GM12878 (cell line): ENCODE results near the gene ASTL. TPM values are rescaled to one million over a fixed set of nuclear protein-coding genes. Genes with fewer than 3 reads are reported as not detected.

Experiments used
- ATAC-seq: fragments of 200-7000 bp; cut with Tn5 transposase; 3 replicates; pipeline ENCODE4 v1.9.1; 2020; ENCODE audit warnings: mild to moderate bottlenecking, moderate library complexity
- BruUV-seq: library from RNA; stranded (reverse); fragments of 400-500 nt; replicated peaks from 2 replicates; lab custom pipeline; 2021; lab: Mats Ljungman, UMichigan
- CTCF ChIA-PET: fragments of 300-600 bp; sonication (Branson Sonifier 250); formaldehyde crosslinking; extraction: SDS; loops from one replicate; lab custom pipeline; 2021; ENCODE audit warnings: inconsistent platforms; lab: Yijun Ruan, JAX
- POLR2A ChIA-PET: fragments of 350-600 bp; formaldehyde crosslinking; extraction: SDS; loops from one replicate; lab custom pipeline; 2021; ENCODE audit warnings: inconsistent platforms; lab: Charles Lee
- RAD21 ChIA-PET: fragments of 300-600 bp; sonication (Branson Sonifier 250); formaldehyde crosslinking; loops from one replicate; lab custom pipeline; 2023; ENCODE audit warnings: antibody characterized with exemption; ENCODE audit not compliant: unreplicated experiment; lab: Charles Lee
- SMC1A ChIA-PET: fragments of 300-600 bp; sonication (Branson Sonifier 250); formaldehyde crosslinking; loops from one replicate; lab custom pipeline; 2023; ENCODE audit not compliant: unreplicated experiment, uncharacterized antibody; lab: Charles Lee
- DNase-seq: peaks from one replicate; pipeline ENCODE4 v3.0.0-alpha.2; 2011; ENCODE audit warnings: low read depth, low spot score
- FAIRE-seq: peaks from 3 replicates; lab custom pipeline; 2011; peaks lifted over from hg19 to GRCh38; lab: Jason Lieb, UNC
- H2AFZ ChIP-seq: 2 replicates; pipeline ENCODE4 v1.6.0; 2011; ENCODE audit warnings: low read depth, low read length, control low read depth; ENCODE audit not compliant: control insufficient read depth
- H3K27ac ChIP-seq: 2 replicates; pipeline ENCODE4 v1.5.1; 2011; ENCODE audit warnings: control low read depth; ENCODE audit not compliant: control insufficient read depth, insufficient read depth
- H3K27me3 ChIP-seq, 2 experiments: replicated peaks in 1 of 2; 2 replicates each; pipeline versions ENCODE4 v1.6.0 to v1.6.1; 2011; ENCODE audit warnings: low read length in 1 of 2; ENCODE audit not compliant: control insufficient read depth in 2 of 2, insufficient read depth in 2 of 2
- H3K36me3 ChIP-seq, 2 experiments: 2 replicates each; pipeline ENCODE4 v1.5.1; 2011; ENCODE audit warnings: low read length in 1 of 2; ENCODE audit not compliant: control insufficient read depth in 2 of 2, insufficient read depth in 2 of 2
- H3K4me1 ChIP-seq: 2 replicates; pipeline ENCODE4 v1.6.1; 2011; ENCODE audit warnings: mild to moderate bottlenecking, low read length, moderate library complexity, mixed read lengths; ENCODE audit not compliant: control insufficient read depth, insufficient read depth
- H3K4me2 ChIP-seq: 2 replicates; pipeline ENCODE4 v1.6.0; 2011; ENCODE audit warnings: control low read depth; ENCODE audit not compliant: control insufficient read depth, insufficient read depth
- H3K4me3 ChIP-seq: fragments of 200-600 bp; sonication (generic); 2 replicates; pipeline ENCODE4 v1.5.1; 2016
- H3K79me2 ChIP-seq: 2 replicates; pipeline ENCODE4 v1.6.0; 2011; ENCODE audit warnings: low read length; ENCODE audit not compliant: control insufficient read depth, insufficient read depth
- H3K9ac ChIP-seq: 2 replicates; pipeline ENCODE4 v1.8.0; 2011; ENCODE audit warnings: low read length, control low read depth, mixed read lengths; ENCODE audit not compliant: control insufficient read depth, insufficient read depth
- H3K9me3 ChIP-seq: replicated peaks from 3 replicates; pipeline ENCODE4 v1.5.1; 2011; ENCODE audit warnings: mild to moderate bottlenecking, low read length; ENCODE audit not compliant: control insufficient read depth, insufficient read depth
- H4K20me1 ChIP-seq: 2 replicates; pipeline ENCODE4 v1.6.0; 2011; ENCODE audit not compliant: control insufficient read depth, insufficient read depth
- BCL3 ChIP-seq: IDR thresholded peaks from 2 replicates; pipeline ENCODE4 v1.6.1; 2011; ENCODE audit warnings: borderline replicate concordance, low read depth, mild to moderate bottlenecking, moderate library complexity, low read length; ENCODE audit not compliant: insufficient read depth, poor library complexity, severe bottlenecking
- EGR1 ChIP-seq, 2 experiments: IDR thresholded peaks; 1 replicate in 1 of 2; 2 replicates in 1 of 2; pipeline ENCODE4 v1.6.1; 2011 to 2012; ENCODE audit warnings: low read depth in 2 of 2, low read length in 2 of 2, borderline replicate concordance in 1 of 2, mild to moderate bottlenecking in 1 of 2, moderate library complexity in 1 of 2
- JUNB ChIP-seq: IDR thresholded peaks from 2 replicates; pipeline ENCODE4 v1.6.1; 2016; ENCODE audit warnings: antibody characterized with exemption, mild to moderate bottlenecking
- POLR2AphosphoS5 ChIP-seq: IDR thresholded peaks from 2 replicates; pipeline ENCODE4 v1.6.1; 2011; ENCODE audit warnings: mild to moderate bottlenecking, low read length, inconsistent platforms
- RELA ChIP-seq: fragments of 450-650 bp; IDR thresholded peaks from 2 replicates; pipeline ENCODE4 v1.8.0; 2014; ENCODE audit warnings: borderline replicate concordance; ENCODE audit not compliant: partially characterized antibody
- RFX5 ChIP-seq: IDR thresholded peaks from 2 replicates; pipeline ENCODE4 v1.6.1; 2011; ENCODE audit warnings: low read depth, low read length, improper control_type of control experiment
- WGBS: methylation state at CpG from one replicate; pipeline ENCODE4 v1.1.6; 2016; ENCODE audit warnings: low lambda C conversion rate; ENCODE audit not compliant: insufficient replicate concordance, insufficient coverage; ENCODE audit errors: missing lambda C conversion rate; 5-methylcytosine and 5-hydroxymethylcytosine counted together
- in situ Hi-C: fragments of 300-500 bp; cut with MboI; formaldehyde crosslinking; loops from 9 replicates; pipeline ENCODE4 v1.14.3; 2018; ENCODE audit warnings: mixed read lengths
- intact Hi-C: fragments of 100-400 bp; cut with micrococcal nuclease; formaldehyde crosslinking; loops from one replicate; pipeline ENCODE4 v1.14.2; 2022; ENCODE audit not compliant: unreplicated experiment
- polyA plus RNA-seq, 11 experiments: library from polyadenylated mRNA; depleted of rRNA in 4 of 11; unstranded in 6 of 11; stranded (reverse) in 5 of 11; fragments of >200 nt; fragmentation: Nextera tagmentation in 4 of 11; fragmentation: Illumina TruSeq in 1 of 11; extraction: Ambion mirVana in 4 of 11; extraction: Trizol in 1 of 11; gene quantifications; 1 replicate in 1 of 11; 2 replicates in 10 of 11; pipeline versions ENCODE4 v1.2.1 to v1.2.3, GENCODE V29; 2011 to 2016; ENCODE audit warnings: inconsistent platforms in 2 of 11, missing spikeins in 2 of 11, low read depth in 1 of 11
- total RNA-seq, 4 experiments: library from RNA; depleted of rRNA in 3 of 4; stranded (reverse); fragments of >200 nt in 3 of 4; fragmentation: Illumina TruSeq in 1 of 4; extraction: Trizol in 1 of 4; gene quantifications; 2 replicates each; pipeline versions ENCODE4 v1.2.1 to v1.2.3, GENCODE V29; 2013 to 2021
- TF ChIP-seq, protein P1 (sequence below): IDR thresholded peaks from 2 replicates; pipeline ENCODE4 v1.6.1; 2012; ENCODE audit warnings: mild to moderate bottlenecking, low read depth, low read length
- TF ChIP-seq, protein P2 (sequence below): fragments of 450-650 bp; formaldehyde crosslinking; IDR thresholded peaks from 2 replicates; pipeline ENCODE4 v1.4.0; 2022; ENCODE audit warnings: mild to moderate bottlenecking, moderate library complexity

The ASTL gene
- total and polyA plus RNA-seq, 10 of the 15 experiments (the other 5 are each of a cell fraction or from before 2014, with no cell fraction given), result 0.18 to 1.0 (median 0.38) TPM; not detected in 4

DNA sequence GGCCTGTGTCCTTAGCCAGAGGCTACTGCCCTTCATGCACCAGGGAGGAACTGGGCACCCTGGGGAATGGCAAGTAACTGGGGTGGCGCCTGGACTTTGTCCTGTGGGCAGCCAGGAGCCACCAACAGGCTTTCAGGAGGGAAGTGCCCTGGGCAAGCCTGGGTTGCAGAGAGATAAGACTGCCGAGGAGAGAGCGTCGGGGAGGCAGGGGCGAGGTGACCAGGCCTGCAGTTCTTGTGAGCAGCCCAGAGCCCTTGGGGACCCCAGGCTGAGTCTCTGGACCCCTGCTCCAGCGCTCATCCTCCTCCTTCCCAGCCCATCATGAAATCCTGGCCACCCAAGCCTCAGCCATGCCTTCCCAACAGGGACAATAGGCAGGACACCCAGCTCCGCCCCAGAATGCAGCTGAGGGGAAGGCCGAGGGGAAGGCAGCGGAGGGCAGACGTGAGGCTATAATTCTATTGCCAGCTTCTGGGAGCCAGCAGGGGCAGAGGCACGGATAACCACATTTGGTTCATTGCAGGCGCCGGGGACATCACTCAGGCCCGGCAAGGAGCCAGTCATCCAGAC is 47.1 kb downstream of the ASTL start:
- ChIA-PET CTCF (no interaction called here), RAD21 (no interaction called here), POLR2A (no interaction called here), SMC1A (no interaction called here)
- H3K27me3 ChIP-seq, result no peaks in the 10 kb centered on the region
- H4K20me1 ChIP-seq, result no peaks in the 10 kb centered on the region
- WGBS, result 22% methylated on average over 14 of the region's 14 CpGs
- intact Hi-C loops (no loop called here), in situ Hi-C loops (no loop called here)
- H3K27ac ChIP-seq, result no peak overlapping the region
- ATAC-seq (no peak), DNase-seq (no peak), FAIRE-seq (no peak)
- H3K9ac ChIP-seq, result no peak overlapping the region
- TF ChIP-seq, protein P1, sequence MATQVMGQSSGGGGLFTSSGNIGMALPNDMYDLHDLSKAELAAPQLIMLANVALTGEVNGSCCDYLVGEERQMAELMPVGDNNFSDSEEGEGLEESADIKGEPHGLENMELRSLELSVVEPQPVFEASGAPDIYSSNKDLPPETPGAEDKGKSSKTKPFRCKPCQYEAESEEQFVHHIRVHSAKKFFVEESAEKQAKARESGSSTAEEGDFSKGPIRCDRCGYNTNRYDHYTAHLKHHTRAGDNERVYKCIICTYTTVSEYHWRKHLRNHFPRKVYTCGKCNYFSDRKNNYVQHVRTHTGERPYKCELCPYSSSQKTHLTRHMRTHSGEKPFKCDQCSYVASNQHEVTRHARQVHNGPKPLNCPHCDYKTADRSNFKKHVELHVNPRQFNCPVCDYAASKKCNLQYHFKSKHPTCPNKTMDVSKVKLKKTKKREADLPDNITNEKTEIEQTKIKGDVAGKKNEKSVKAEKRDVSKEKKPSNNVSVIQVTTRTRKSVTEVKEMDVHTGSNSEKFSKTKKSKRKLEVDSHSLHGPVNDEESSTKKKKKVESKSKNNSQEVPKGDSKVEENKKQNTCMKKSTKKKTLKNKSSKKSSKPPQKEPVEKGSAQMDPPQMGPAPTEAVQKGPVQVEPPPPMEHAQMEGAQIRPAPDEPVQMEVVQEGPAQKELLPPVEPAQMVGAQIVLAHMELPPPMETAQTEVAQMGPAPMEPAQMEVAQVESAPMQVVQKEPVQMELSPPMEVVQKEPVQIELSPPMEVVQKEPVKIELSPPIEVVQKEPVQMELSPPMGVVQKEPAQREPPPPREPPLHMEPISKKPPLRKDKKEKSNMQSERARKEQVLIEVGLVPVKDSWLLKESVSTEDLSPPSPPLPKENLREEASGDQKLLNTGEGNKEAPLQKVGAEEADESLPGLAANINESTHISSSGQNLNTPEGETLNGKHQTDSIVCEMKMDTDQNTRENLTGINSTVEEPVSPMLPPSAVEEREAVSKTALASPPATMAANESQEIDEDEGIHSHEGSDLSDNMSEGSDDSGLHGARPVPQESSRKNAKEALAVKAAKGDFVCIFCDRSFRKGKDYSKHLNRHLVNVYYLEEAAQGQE, result no peak
- TF ChIP-seq, protein P2, sequence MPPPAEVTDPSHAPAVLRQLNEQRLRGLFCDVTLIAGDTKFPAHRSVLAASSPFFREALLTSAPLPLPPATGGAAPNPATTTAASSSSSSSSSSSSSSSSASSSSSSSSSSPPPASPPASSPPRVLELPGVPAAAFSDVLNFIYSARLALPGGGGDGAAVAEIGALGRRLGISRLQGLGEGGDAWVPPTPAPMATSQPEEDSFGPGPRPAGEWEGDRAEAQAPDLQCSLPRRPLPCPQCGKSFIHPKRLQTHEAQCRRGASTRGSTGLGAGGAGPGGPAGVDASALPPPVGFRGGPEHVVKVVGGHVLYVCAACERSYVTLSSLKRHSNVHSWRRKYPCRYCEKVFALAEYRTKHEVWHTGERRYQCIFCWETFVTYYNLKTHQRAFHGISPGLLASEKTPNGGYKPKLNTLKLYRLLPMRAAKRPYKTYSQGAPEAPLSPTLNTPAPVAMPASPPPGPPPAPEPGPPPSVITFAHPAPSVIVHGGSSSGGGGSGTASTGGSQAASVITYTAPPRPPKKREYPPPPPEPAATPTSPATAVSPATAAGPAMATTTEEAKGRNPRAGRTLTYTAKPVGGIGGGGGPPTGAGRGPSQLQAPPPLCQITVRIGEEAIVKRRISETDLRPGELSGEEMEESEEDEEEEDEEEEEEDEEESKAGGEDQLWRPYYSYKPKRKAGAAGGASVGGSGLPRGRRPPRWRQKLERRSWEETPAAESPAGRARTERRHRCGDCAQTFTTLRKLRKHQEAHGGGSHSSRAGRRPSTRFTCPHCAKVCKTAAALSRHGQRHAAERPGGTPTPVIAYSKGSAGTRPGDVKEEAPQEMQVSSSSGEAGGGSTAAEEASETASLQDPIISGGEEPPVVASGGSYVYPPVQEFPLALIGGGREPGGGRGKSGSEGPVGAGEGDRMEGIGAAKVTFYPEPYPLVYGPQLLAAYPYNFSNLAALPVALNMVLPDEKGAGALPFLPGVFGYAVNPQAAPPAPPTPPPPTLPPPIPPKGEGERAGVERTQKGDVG (CRISPR knock-in tag), result no peak
- TF ChIP-seq BCL3 (no peak), JUNB (no peak), EGR1 (IDR thresholded peaks at IDR 0.05; ENCODE audit: borderline replicate concordance in 1 of 2, low read depth in 2 of 2, low read length in 2 of 2) (no peak), POLR2AphosphoS5 (no peak), RFX5 (no peak), RELA (no peak)
- no TSS peak for BruUV-seq
- H3K4me1 ChIP-seq, result no peaks in the 10 kb centered on the region
- H3K4me3 ChIP-seq, result no peak overlapping the region
- H3K36me3 ChIP-seq, result no peaks in the 10 kb centered on the region
- H3K4me2 ChIP-seq, result no peak overlapping the region
- H3K79me2 ChIP-seq, result no peaks in the 10 kb centered on the region
- H2AFZ ChIP-seq, result no peak overlapping the region
- H3K9me3 ChIP-seq, result no peaks in the 10 kb centered on the region
